Spinal cord (tissue), 10 donors: ENCODE measurements around the gene HSP90AB1. TPM values are rescaled to one million over a fixed set of nuclear protein-coding genes. Genes with fewer than 3 reads are reported as not detected.
A peak's percentile ranks its signal among the peaks of the same experiment; 100 is the strongest.

Experiments
- DNase-seq, 6 donors: peaks; one replicate each; pipeline versions ENCODE4 v3.0.0 to v3.0.0-alpha.2; 2013 to 2015; ENCODE audit warnings: low spot score in 6 of 6, low read depth in 4 of 6
- H3K27ac ChIP-seq: one replicate; pipeline ENCODE4 v1.5.1; 2013; ENCODE audit warnings: low read depth, low read length, control low read depth
- H3K27me3 ChIP-seq: one replicate; pipeline ENCODE4 v1.6.1; 2013; ENCODE audit warnings: low read length; ENCODE audit not compliant: control insufficient read depth, insufficient read depth
- H3K36me3 ChIP-seq: one replicate; pipeline ENCODE4 v1.6.1; 2013; ENCODE audit warnings: low read length; ENCODE audit not compliant: control insufficient read depth, insufficient read depth
- H3K4me1 ChIP-seq: one replicate; pipeline ENCODE4 v1.6.1; 2013; ENCODE audit warnings: low read length; ENCODE audit not compliant: control insufficient read depth, insufficient read depth
- H3K4me3 ChIP-seq: one replicate; pipeline ENCODE4 v1.5.1; 2013; ENCODE audit warnings: low read depth, low read length, control low read depth
- H3K9me3 ChIP-seq: one replicate; pipeline ENCODE4 v1.6.1; 2013; ENCODE audit warnings: low read length; ENCODE audit not compliant: control insufficient read depth, insufficient read depth
- WGBS: methylation state at CpG from one replicate; pipeline ENCODE4 v1.1.5; 2013; ENCODE audit warnings: missing lambda C conversion rate; ENCODE audit not compliant: insufficient coverage; 5-methylcytosine and 5-hydroxymethylcytosine counted together
- polyA plus RNA-seq, 2 donors: library from polyadenylated mRNA; unstranded; fragments of 120-200 nt; gene quantifications; one replicate each; pipeline ENCODE4 v1.2.1, GENCODE V29; 2013; ENCODE audit not compliant: insufficient read length in 2 of 2
- total RNA-seq, 2 donors: library from RNA; depleted of rRNA in 1 of 2; stranded (reverse); fragments of 120-200 nt in 1 of 2; fragments of >200 nt in 1 of 2; gene quantifications; one replicate each; pipeline versions ENCODE4 v1.2.3 to v1.2.4, GENCODE V29; 2013 to 2014
- donor health status: healthy.

The HSP90AB1 gene
- total and polyA plus RNA-seq, 4 donors = 484 to 875 (median 828) TPM

GRCh38 chr6:44284121-44284520 lies 37.2 kb downstream of the HSP90AB1 start:
- WGBS = 31% methylated on average over 2 of the region's 2 CpGs
- Histone ChIP-seq H3K36me3 (peaks cover 25% of the 10 kb centered on the region), H3K27ac (no peak overlapping the region)

GRCh38 chr6:44284867-44285266 lies 38.0 kb downstream of the HSP90AB1 start:
- Histone ChIP-seq H3K36me3 (peaks cover 22% of the 10 kb centered on the region), H3K4me3 (no peak overlapping the region), H3K27ac (no peak overlapping the region), H3K4me1 (peaks cover 5% of the 10 kb centered on the region), H3K9me3 (no peaks in the 10 kb centered on the region), H3K27me3 (no peaks in the 10 kb centered on the region)
- 61% methylated on average over 4 of the region's 4 CpGs for WGBS
- DNase-seq = no peak

More at GRCh38 chr6:44284121-44284520, 37.2 kb downstream of the HSP90AB1 start:
- Histone ChIP-seq H3K4me1 (peaks cover 5% of the 10 kb centered on the region), H3K4me3 (no peak overlapping the region), H3K9me3 (no peaks in the 10 kb centered on the region), H3K27me3 (no peaks in the 10 kb centered on the region)
- DNase-seq = peak in 1 of 6 donors; percentile 87

GRCh38 chr6:44285552-44286284 lies 38.8 kb downstream of the HSP90AB1 start:
- Histone ChIP-seq H3K36me3 (peaks cover 18% of the 10 kb centered on the region), H3K27me3 (no peaks in the 10 kb centered on the region), H3K27ac (no peak overlapping the region), H3K4me3 (no peak overlapping the region), H3K4me1 (peaks cover 5% of the 10 kb centered on the region), H3K9me3 (no peaks in the 10 kb centered on the region)
- WGBS = 86% methylated on average over 21 of the region's 25 CpGs
- no peak for DNase-seq

GRCh38 chr6:44286285-44286565 lies 39.3 kb downstream of the HSP90AB1 start:
- H3K4me1 ChIP-seq = peaks cover 5% of the 10 kb centered on the region
- no peak overlapping the region for H3K4me3 ChIP-seq
- WGBS = 90% methylated on average over 12 of the region's 12 CpGs
- H3K9me3 ChIP-seq = no peaks in the 10 kb centered on the region
- no peak overlapping the region for H3K27ac ChIP-seq
- H3K27me3 ChIP-seq = no peaks in the 10 kb centered on the region
- no peak for DNase-seq
- peaks cover 18% of the 10 kb centered on the region for H3K36me3 ChIP-seq

DNA sequence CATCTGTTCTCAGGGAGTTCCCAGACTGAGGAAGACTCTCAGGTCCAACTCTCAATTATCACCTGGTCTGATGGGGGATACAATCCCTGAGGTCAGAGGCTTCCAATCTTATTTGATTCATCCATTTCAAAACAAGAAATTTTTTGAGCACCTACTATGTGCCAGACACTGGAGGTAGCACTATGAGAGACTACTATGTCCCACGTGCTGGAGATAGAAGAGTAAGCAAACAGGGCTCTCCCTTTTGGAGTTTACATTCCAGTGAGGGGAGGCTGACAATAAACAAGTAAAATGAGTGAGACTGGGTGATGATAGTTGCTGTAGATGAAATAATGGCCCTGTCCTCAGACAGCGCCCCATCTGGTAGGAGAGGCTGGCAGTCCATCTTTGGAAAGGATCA lies 39.8 kb downstream of the HSP90AB1 start:
- DNase-seq = no peak
- no peak overlapping the region for H3K4me3 ChIP-seq
- no peaks in the 10 kb centered on the region for H3K9me3 ChIP-seq
- H3K36me3 ChIP-seq = peaks cover 18% of the 10 kb centered on the region
- peaks cover 5% of the 10 kb centered on the region for H3K4me1 ChIP-seq
- no peak overlapping the region for H3K27ac ChIP-seq
- WGBS = 53% methylated on average over 2 of the region's 2 CpGs
- H3K27me3 ChIP-seq = no peaks in the 10 kb centered on the region

GRCh38 chr6:44289726-44290260 lies 42.9 kb downstream of the HSP90AB1 start:
- Histone ChIP-seq H3K4me3 (no peak overlapping the region), H3K4me1 (peaks cover under 1% of the 10 kb centered on the region), H3K27me3 (peaks cover 2% of the 10 kb centered on the region), H3K9me3 (no peaks in the 10 kb centered on the region), H3K27ac (no peak overlapping the region), H3K36me3 (peaks cover 15% of the 10 kb centered on the region)
- peak in 1 of 6 donors; percentile 96 for DNase-seq
- WGBS = 63% methylated on average over 4 of the region's 7 CpGs

GRCh38 chr6:44291841-44292240 lies 44.9 kb downstream of the HSP90AB1 start:
- Histone ChIP-seq H3K9me3 (no peaks in the 10 kb centered on the region), H3K27me3 (peaks cover 18% of the 10 kb centered on the region), H3K4me3 (no peak overlapping the region), H3K27ac (no peak overlapping the region), H3K36me3 (peaks cover 4% of the 10 kb centered on the region), H3K4me1 (peaks cover 5% of the 10 kb centered on the region)
- no peak for DNase-seq
- WGBS = 86% methylated on average over 4 of the region's 4 CpGs

DNA sequence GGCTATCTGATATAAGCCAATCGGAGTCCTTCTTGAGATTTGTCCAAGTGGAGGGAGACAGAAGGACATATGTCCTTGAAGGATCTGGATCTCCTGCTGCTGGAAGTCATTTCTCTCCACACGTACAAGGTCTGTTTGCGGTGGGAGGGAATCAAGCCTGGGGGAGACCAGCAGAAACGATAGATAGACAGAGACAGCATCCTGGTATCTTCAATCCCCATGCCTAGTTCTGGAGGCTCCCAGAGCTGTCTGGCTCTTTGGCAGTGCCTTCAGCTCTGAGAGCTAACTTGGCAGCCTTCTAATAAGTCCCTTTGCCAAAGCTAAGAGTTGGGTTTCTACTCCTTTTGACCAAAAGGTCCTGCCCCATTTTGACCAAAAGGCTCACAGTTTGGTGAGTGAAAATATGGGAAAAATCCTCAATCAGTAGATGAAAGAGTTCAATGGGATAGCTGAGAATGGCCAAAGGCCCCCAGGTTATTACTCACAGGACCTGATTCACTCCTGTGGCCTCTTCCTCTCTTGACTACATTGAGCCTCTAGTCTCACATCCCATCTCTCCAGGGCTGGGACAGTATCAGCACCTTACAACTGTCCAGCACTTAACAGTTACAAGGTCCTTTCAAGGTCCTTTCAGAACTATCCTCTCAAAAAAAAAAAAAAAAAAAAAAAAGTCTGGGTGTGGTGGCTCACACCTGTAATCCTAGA lies 45.9 kb downstream of the HSP90AB1 start:
- Histone ChIP-seq H3K9me3 (no peaks in the 10 kb centered on the region), H3K27me3 (peaks cover 26% of the 10 kb centered on the region), H3K4me3 (no peak overlapping the region), H3K36me3 (no peaks in the 10 kb centered on the region), H3K27ac (no peak overlapping the region), H3K4me1 (peaks cover 14% of the 10 kb centered on the region)
- WGBS = 83% methylated on average over 4 of the region's 4 CpGs
- no peak for DNase-seq

GRCh38 chr6:44294832-44295791 lies 48.2 kb downstream of the HSP90AB1 start:
- 81% methylated on average over 4 of the region's 7 CpGs for WGBS
- DNase-seq = no peak
- Histone ChIP-seq H3K36me3 (peaks cover 2% of the 10 kb centered on the region), H3K9me3 (no peaks in the 10 kb centered on the region), H3K4me3 (no peak overlapping the region), H3K4me1 (peaks cover 21% of the 10 kb centered on the region), H3K27me3 (peaks cover 29% of the 10 kb centered on the region), H3K27ac (no peak overlapping the region)
